DND-41 (cell line): ENCODE data around the gene CPSF4L.

ENCODE experiments used
- ATAC-seq: fragments of 200-7000 bp; cut with Tn5 transposase; 3 replicates; pipeline ENCODE4 v1.9.1; 2021; ENCODE audit warnings: low read depth; ENCODE audit not compliant: insufficient read depth
- DNase-seq: peaks from one replicate; pipeline ENCODE4 v3.0.0-alpha.2; 2020
- H2AFZ ChIP-seq: 2 replicates; pipeline ENCODE4 v1.6.0; 2012; ENCODE audit warnings: low read depth, low read length
- H3K27ac ChIP-seq: 2 replicates; pipeline ENCODE4 v1.5.1; 2012; ENCODE audit warnings: low read length, inconsistent platforms
- H3K27me3 ChIP-seq: fragments of 200-600 bp; sonication (generic); 2 replicates; pipeline ENCODE4 v1.6.0; 2012; ENCODE audit warnings: low read length, mild to moderate bottlenecking, inconsistent platforms; ENCODE audit not compliant: insufficient read depth, poor library complexity
- H3K36me3 ChIP-seq: 2 replicates; pipeline ENCODE4 v1.5.1; 2012; ENCODE audit warnings: low read length, inconsistent platforms; ENCODE audit not compliant: insufficient read depth
- H3K4me1 ChIP-seq: 2 replicates; pipeline ENCODE4 v1.5.1; 2012; ENCODE audit warnings: mild to moderate bottlenecking, low read length; ENCODE audit not compliant: insufficient read depth
- H3K4me2 ChIP-seq: 2 replicates; pipeline ENCODE4 v1.6.0; 2012; ENCODE audit warnings: mild to moderate bottlenecking, moderate library complexity, low read length, inconsistent platforms; ENCODE audit not compliant: insufficient read depth
- H3K4me3 ChIP-seq, 2 experiments: fragments of 200-600 bp in 1 of 2; shearing (Covaris generic) in 1 of 2; 2 replicates each; pipeline ENCODE4 v1.5.1; 2012 to 2016; ENCODE audit warnings: inconsistent platforms in 2 of 2, low read length in 2 of 2, mild to moderate bottlenecking in 2 of 2, low read depth in 1 of 2, moderate library complexity in 1 of 2
- H3K79me2 ChIP-seq: 2 replicates; pipeline ENCODE4 v1.6.0; 2012; ENCODE audit warnings: low read length, inconsistent platforms; ENCODE audit not compliant: insufficient read depth
- H3K9ac ChIP-seq: 2 replicates; pipeline ENCODE4 v1.6.0; 2012; ENCODE audit warnings: low read depth, mild to moderate bottlenecking, inconsistent platforms, low read length, moderate library complexity
- H3K9me3 ChIP-seq: 2 replicates; pipeline ENCODE4 v1.5.1; 2012; ENCODE audit warnings: low read length, moderate library complexity, mild to moderate bottlenecking, inconsistent platforms; ENCODE audit not compliant: insufficient read depth, severe bottlenecking
- H4K20me1 ChIP-seq: 2 replicates; pipeline ENCODE4 v1.6.0; 2012; ENCODE audit warnings: low read length; ENCODE audit not compliant: insufficient read depth
- CTCF ChIP-seq: IDR thresholded peaks from 2 replicates; pipeline ENCODE4 v1.5.1; 2012; ENCODE audit warnings: borderline replicate concordance, low read length, moderate library complexity, mild to moderate bottlenecking; ENCODE audit not compliant: poor library complexity, severe bottlenecking; ENCODE audit errors: extremely low read depth
- EZH2 ChIP-seq: IDR thresholded peaks from 3 replicates; pipeline ENCODE4 v1.6.1; 2012; ENCODE audit warnings: borderline replicate concordance, low read depth, mild to moderate bottlenecking, moderate library complexity, low read length, inconsistent platforms; ENCODE audit not compliant: severe bottlenecking

Gene CPSF4L

GRCh38 chr17:73256220-73256619 is 5.5 kb downstream of the CPSF4L start:
- no peak overlapping the region for H3K27ac ChIP-seq

GRCh38 chr17:73255671-73256181 is 6.0 kb downstream of the CPSF4L start:
- Histone ChIP-seq H3K4me3 (no peak overlapping the region), H2AFZ (no peak overlapping the region), H3K79me2 (no peaks in the 10 kb centered on the region), H3K27ac (no peak overlapping the region), H3K4me1 (no peaks in the 10 kb centered on the region), H3K9ac (no peak overlapping the region), H3K4me2 (no peak overlapping the region), H4K20me1 (no peaks in the 10 kb centered on the region), H3K9me3 (no peaks in the 10 kb centered on the region), H3K27me3 (no peaks in the 10 kb centered on the region), H3K36me3 (no peaks in the 10 kb centered on the region)
- DNase-seq, result peak; percentile 52
- ATAC-seq, result peak; percentile 87
- TF ChIP-seq CTCF (peak; percentile 98), EZH2 (no peak)

More at GRCh38 chr17:73256220-73256619, 5.5 kb downstream of the CPSF4L start:
- no peak overlapping the region for H3K4me3 ChIP-seq
- H3K27me3 ChIP-seq, result no peaks in the 10 kb centered on the region
- ATAC-seq (no peak), DNase-seq (no peak)
- H4K20me1 ChIP-seq, result no peaks in the 10 kb centered on the region
- no peaks in the 10 kb centered on the region for H3K9me3 ChIP-seq
- H3K4me1 ChIP-seq, result no peaks in the 10 kb centered on the region
- H2AFZ ChIP-seq, result no peak overlapping the region
- H3K36me3 ChIP-seq, result no peaks in the 10 kb centered on the region
- no peak overlapping the region for H3K4me2 ChIP-seq
- TF ChIP-seq CTCF (no peak), EZH2 (no peak)
- H3K79me2 ChIP-seq, result no peaks in the 10 kb centered on the region
- no peak overlapping the region for H3K9ac ChIP-seq

GRCh38 chr17:73251871-73252270 is 9.8 kb downstream of the CPSF4L start:
- Histone ChIP-seq H2AFZ (no peak overlapping the region), H4K20me1 (no peaks in the 10 kb centered on the region), H3K36me3 (peaks cover 18% of the 10 kb centered on the region), H3K79me2 (no peaks in the 10 kb centered on the region), H3K4me1 (no peaks in the 10 kb centered on the region), H3K4me3 (no peak overlapping the region), H3K9me3 (no peaks in the 10 kb centered on the region), H3K27me3 (no peaks in the 10 kb centered on the region), H3K27ac (no peak overlapping the region), H3K9ac (no peak overlapping the region), H3K4me2 (no peak overlapping the region)
- TF ChIP-seq CTCF, result no peak
- no peak for TF ChIP-seq EZH2
- no peak for DNase-seq
- no peak for ATAC-seq
